GM19468 (cell line): ENCODE measurements around the gene CHD2.
"Not testable (repeated sequence)": the region's sequence is repeated elsewhere in the genome, so short reads cannot be mapped to it uniquely, and the experiment has no call there.

Source experiments
- ATAC-seq: cut with Tn5 transposase; IDR thresholded peaks from one replicate; pipeline ENCODE4 v1.9.1; 2021; ENCODE audit warnings: mild to moderate bottlenecking, moderate library complexity, moderate number of reproducible peaks; ENCODE audit not compliant: unreplicated experiment; ENCODE audit errors: extremely low read depth

CHD2 gene

DNA sequence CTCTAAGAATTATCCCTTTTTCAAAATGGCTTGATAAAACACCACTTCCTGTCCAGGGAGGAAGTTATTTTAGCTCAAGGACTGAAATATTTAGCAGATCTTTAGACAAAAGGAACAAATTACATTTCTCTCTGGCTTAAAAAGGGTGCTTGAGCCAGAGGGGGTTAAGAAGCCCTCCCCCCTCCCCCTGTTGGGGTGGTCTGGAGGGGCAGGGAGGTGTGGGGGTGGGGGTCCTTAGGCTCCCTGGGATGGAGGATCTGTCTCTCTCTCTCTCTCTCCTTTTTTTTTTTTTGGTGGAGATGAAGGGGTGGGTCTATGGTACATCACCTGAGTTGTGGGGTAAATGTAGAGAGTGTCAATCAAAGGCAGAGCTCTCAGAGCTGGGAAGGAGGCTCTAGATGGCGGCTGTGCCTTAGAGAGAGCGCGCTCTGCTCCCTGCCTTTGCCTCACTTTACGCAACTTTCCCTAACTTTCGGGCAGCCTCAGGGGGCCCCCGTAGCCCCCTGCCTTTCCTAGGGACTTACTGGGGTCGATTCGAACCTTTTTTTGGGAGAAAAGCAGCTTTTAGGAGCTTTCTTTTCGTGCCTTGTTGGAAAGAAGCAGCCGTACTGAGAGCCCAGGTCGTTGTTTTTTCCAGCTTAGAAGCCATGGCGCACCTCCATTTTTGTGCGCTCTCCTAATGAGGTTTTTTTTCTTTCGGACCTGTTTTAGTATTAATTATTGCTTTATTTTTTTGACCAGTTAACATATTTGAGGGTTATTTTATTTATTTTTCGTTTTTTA, at the start of gene CHD2:
CHD2 (plus strand) TSS at position 377 of the 783 bp plus-strand sequence. CDS start 914 bp downstream, outside the sequence.
- ATAC-seq: peak; percentile 67

DNA sequence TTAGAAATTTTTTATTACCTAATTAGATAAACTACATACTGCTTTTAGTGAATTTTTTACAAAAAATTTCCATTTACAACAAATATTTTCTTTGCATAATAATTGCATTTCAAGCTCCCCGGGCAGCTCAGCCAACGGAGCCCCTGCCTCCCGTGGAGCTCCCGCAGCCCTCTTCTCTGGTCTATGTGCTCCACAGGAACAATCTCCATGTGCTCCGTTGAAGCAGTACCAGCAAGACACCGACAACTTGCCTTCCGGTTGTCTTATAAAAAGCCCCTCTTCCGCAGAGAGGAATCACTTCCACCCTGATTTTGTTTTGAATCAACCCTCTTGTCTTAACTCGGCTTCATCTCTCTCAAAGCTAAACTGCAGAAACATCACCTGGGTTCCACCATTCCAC, 46.9 kb upstream of the CHD2 start:
- ATAC-seq: no peak

DNA sequence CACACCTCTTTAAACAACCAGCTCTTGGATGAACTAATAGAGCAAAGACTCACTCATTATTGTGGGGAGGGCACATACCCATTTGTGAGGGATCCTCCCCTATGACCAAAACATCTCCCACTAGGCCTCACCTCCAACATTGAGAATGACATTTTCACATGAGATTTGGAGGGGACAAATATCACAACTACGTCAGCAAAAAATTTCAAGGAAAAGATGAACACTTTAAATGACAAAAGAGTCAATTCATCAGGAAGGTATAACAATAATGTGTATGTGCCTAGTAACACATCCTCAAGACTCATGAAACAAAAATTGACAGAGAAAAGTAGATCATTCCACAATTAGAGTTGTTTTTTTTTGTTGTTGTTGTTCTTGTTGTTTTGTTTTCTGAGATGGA, 38.4 kb upstream of the CHD2 start:
- no peak for ATAC-seq

DNA sequence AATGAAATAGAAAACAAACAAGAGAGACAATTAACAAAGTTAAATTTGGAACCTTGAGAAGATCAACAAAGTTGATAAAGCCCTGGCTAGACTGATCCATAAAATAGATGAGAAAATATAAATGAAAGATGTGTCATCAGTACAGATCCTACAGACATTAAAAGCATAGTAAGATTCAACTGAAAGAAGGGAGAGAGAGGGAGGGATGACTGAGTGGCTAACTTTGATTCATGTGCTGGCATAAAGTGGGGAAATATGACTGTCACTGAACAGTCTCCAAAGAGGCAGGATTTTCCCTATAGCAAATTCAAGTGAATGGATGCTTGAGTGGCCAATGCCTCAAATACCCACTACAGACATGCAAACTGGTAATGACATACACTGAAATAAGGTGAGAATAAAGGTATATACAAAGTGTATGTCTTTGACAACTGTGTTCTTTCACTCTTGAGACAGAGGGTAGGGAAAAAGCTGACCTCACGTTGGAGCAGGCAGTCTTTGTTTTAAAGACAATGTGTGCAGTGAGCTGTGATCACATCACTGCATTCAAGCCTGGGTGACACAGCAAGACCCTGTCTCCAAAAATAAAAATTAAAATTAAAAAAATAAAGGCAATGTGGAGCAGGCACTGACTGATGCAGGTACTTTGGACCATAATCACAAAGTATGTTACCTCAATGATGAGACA, 35.9 kb upstream of the CHD2 start:
- no peak for ATAC-seq

DNA sequence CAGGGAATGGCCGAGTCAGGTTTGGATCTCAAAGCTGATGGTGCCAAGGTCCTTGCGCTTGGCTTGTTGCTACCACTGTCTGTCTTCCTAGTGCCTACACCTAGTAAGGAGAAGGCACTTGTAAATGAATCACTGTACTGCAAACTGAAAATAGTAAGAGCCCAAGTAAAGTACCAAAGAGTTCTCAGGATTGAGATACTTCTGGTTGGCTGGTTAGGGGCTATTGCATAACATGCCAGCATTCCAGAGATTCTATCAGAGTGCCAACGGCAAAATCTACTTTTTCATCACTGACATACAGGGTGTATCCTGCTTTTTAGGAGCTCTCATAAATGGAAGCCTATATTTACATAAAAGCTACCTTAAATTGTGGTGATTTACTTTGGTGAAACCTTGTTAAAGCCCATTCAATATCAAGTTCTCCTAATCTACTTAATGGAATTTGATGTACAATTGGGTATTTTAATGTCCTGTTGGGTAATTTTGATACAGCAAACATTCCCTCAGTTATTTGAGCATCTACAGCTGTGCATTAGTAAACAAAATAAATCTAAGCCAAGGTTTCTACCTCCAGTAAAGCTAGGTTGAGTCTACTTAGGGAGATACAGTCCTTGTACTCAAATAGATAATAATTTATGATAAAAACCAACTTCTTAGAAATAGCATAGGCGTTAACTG, 30.7 kb upstream of the CHD2 start:
- ATAC-seq: no peak

DNA sequence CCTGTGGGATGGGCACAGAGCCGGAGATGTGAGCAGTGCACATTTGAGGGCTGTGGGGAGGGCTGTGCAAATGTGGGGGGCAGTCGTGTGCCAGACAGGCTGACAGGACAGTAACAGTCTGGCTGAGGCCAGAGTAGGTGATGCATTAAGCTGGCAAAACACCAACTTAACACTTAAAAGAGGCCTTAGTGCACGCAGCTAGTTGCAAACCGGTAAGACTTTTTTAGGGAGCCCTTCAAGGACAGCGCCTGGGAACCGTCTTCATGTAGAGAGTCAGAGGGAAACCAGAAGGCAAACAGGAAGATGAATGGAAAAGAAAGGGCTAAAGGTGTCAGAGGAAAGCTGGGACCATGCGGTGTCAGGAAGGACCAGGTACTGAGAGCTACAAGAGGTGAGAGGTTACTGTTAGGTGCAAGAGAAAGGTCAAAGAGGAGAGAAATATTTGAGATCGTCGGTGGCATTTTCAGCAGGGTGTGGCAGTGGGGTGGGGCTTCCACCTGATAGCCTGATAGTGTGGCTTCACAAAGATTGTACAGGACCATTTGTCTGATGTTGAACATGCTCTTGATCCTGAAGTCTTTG, 30.0 kb upstream of the CHD2 start:
- no peak for ATAC-seq

DNA sequence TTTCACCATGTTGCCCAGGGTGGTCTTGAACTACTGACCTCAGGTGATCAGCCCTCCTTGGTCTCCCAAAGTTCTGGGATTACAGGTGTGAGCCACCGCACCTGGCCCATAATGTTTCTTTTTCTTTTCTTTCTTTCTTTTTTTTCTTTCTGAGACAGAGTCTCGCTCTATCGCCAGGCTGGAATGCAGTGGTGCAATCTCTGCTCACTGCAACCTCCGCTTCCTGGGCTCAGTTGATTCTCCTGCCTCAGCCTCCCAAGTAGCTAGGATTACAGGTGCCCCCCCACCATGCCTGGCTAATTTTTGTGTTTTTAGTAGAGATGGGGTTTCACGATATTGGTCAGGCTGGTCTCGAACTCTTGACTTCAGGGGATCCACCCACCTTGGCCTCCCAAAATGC, 27.2 kb upstream of the CHD2 start:
- ATAC-seq: not testable (repeated sequence)

DNA sequence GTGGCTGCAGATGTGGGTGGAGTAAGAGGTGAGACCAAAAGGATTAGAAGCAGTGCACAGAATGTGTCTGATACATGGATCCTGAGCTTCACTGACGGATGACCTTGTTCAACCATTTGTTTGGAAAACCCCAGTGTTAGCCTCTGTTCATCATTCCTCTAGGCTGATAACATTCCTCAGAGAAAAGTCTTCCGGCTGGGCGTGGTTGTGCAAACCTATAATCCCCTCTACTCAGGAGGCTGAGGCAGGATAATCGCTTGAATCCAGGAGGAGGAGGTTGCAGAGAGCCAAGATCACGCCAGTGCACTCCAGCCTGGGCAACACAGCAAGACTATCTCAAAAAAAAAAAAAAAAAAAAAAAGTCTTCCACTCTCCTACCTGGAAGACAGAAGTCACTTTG, 23.1 kb upstream of the CHD2 start:
- no peak for ATAC-seq

DNA sequence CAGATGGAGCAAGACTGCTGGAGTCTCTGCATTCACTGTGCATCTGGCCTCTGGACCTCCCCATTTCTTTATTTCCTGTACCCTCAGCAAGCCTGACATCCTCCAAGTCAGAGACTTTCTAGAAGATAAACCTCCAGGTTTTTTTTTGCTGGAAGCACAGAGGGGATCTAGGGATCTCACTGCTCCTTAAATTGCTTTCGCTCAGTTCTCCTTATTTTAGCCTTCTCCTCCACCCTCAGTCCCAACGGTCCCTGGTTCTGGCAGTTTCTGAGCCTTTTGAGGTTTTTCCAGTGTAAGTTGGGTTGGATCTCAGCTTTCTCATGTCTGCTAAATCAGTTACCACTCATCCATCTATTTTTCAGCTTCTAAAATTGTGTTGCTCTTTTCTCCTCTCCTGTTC, 22.7 kb upstream of the CHD2 start:
- ATAC-seq: no peak

DNA sequence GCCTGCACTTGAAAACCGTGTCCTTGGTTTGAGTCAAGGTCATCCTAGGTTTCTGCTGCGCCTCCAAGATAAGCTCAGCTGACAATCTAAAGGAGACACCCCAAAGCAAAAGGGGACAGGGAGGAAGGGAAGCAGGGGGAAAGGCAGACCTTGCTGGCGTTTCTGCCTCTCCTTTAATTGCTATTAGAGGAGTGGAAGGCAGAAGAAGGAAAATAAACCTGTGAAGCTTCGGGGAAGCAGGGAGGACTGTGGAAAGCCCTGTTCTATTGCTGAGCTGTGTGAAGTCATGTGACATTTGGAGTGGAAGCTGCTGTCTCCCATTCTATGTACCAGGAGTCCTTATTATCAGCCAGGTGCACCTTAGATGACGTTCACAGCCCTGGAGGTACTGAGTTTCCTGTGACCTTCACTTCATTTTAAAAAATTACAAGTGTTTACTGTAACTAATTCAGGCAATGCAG, 21.5 kb upstream of the CHD2 start:
- no peak for ATAC-seq

DNA sequence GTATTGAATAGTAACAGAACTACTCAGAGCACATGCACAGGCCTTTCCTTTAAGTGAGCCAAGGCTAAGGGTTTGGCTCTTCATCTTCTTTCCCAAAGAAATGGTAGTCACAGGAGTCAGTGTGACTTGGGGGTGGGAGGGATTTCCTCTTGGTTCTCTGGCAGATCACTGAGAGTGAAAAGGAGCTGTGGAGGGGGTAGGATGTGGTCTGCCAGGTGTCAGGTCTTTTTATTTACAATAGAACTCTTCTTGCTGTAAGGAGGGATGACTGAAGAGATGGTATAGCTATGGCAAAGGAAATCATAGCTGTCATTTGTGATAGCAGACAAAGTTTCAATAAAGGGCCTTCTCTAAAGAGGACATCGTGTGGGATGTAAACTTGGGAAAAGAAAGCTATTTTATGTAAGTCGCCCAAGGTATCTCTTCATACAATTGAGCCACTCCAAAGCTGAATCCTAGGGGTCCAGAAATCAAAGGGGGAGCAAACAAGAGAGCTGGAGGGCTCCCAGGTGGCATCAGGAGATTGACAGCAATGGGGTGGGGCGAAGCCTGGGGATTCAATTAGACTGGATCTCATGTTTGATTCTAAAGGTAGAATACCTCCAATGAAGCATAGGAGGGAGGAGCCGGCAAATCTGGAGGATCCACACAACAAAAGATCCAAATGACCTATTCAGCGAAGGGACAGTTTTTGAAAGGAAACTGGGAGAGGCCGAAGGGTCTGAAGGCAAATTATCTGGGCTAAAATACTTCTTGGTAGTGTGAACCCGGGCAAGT, 20.0 kb upstream of the CHD2 start:
- ATAC-seq: no peak

DNA sequence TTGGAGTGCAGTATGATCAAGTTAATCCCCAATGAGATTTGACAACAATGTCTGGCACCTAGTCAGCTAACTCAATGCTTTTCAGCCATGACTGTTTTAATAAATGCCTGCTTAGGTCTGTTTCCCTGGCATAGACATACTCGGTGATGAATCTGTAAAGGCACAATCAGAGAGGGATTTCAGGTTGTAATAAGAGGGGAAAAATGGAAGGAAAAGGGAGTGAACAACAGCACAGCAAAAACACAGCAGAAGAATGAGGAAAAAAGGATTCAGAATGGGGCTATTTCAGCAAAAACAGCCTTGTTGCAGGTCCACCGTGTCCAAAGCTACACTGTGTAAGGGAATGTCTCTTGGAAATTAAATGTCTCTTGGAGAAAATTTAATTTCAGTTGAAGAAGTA, 19.3 kb upstream of the CHD2 start:
- no peak for ATAC-seq

DNA sequence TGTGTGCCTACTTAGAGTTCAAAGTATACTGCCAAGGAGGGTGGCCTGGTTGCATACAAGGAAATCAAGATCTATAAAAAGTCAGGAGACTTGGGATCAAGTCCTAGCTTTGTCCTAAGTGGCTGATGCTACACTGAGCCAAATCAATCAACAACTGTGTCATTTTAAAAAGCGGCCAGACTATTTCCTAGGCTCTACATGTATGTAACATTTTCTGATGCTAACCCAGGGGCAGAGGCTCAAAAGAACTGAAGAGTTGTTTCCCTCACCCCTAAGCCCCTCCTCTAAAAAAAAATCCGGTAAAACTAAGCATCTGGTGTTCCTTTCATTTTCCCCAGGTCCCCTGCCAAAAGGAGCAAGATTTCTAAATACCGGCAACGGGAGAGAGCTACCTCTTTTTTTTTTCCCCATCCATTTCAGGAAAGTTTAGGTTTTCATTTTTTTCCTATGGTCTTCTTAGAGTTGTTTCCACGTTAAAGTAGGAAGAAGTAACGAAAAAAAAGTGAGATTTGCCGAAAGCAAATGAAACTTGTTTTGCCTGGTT, 18.8 kb upstream of the CHD2 start:
- ATAC-seq: no peak

DNA sequence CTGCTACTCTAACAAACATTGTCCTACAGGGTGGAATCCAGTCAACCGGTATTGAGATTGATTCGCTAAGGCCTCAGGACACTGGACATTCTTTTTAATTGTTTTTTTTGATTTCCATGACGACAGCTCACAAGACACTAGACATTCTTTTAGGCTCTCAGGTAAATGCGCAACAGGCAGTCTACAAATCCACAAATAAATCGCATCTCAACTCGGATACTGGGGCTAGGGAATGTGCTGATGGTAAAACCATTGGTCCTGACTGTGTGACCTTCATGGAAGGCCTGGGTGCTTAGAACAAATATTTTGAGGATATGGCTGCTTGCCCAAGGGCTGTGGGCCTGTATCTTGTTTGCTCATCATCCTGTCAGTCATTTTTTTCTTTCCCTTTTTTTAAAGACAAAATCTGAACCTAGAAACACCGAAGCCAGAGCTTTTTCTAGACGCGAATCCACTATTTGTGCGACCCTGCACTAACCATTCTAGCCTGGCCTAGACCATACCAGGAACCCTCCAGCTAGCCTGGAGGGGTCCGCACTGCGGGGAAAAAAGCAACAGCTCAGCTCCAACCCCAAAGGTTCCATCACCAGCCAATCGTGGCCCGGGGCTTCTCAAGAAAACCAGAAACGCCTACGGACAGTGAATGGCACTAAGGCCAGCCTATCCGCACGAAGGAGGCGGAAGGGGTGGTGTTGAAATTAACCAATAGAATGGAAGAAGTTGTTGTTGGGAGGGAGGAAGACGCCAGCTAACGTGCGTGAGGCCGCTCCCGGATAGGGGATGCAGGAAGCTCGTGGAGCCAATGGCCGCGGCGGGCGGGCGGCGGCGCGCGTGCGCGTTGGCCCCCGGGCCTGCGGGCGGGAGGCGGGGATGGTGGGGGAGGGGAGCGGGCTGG, 18.1 kb upstream of the CHD2 start:
- peak; percentile 97 for ATAC-seq

DNA sequence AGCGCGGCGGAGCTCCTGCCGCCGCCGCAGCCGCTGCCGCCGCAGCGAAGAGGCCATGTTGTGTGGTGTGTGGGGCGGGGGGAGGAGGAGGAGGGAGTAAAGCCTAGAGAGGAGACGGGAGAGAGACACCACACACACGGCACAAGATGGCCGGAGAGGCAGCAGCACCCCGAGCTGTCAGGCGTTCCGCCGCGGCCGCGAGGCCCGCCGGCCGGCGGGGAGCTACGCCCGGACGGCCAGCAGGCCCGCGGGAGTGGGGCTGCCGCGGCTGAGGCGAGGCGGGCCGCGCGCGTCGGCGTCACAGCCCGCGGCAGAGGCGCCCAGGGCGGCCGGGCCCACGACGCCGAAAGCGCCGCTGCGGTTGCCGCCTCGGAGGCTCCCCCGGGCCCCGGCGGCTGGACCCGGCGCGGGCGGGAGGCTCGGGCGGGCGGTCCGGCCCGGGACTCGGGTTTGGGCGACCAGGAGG, 17.4 kb upstream of the CHD2 start:
- ATAC-seq: no peak

DNA sequence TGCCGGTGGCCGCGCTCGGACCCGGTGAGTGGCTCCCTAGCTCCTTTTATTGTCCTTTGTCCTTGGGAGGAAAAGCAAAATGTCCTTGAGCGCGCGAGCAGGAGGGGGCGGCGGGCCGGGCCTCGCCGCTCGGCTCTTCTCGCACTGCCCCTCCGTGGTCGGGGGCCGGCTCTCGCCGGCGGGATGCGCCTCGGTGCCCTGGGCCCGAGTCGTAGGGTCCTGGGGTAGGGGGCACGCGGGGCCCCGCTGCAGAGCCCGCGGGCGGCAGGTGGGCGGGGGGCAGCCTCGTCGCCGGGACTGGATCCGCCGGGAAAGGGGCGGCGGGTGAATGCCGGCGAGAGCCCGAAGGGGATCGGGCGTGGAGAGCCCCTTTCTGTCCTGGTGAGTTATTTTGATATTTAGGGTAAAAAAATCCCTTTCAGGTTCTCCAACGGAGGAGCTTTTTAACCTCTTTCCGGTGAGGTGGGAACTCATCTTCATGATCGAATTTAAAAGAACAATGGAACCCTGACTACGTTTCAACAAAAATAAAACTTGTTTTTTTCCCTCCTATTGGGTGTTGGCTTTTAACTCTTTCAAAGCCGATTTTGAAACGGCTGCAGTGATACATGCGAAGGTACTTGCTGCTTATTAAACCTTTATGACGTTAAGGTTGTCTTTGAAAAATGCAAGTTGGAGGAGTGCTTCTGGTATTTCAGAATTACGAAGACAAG, 16.8 kb upstream of the CHD2 start:
- no peak for ATAC-seq

DNA sequence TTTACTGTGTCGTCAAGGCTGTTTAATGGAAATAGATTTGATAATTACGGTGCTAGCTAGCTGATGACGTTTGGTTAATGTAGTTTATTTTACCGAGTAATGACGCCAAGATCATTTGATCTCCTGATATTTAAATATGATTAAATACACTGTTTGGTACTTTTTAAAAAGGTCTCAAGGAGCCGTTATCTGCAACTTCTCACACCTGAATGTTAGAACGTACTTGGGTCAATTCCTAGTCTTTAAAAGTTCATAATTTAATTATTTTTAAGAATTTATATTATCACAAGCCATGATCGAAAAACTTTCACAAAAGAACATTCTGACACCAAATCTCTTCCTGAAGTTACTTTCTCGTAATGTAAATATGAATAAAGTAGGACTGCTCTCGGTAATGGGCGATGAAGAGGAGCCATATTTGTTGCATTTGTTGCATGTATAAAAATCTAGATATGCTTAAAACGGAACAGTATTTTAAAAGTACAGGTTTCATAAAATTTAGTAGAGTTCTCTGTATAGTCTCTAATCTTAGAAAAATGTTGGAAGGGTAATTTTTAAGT, 16.2 kb upstream of the CHD2 start:
- no peak for ATAC-seq
